Urothelium cell line (cell line): ENCODE measurements around the gene SPEN.

Experiments
- DNase-seq: peaks from one replicate; pipeline ENCODE4 v3.0.0; 2011; ENCODE audit warnings: low spot score, mixed read lengths
- FAIRE-seq: peaks from 2 replicates; lab custom pipeline; 2011; peaks lifted over from hg19 to GRCh38; lab: Jason Lieb, UNC

The SPEN gene

DNA sequence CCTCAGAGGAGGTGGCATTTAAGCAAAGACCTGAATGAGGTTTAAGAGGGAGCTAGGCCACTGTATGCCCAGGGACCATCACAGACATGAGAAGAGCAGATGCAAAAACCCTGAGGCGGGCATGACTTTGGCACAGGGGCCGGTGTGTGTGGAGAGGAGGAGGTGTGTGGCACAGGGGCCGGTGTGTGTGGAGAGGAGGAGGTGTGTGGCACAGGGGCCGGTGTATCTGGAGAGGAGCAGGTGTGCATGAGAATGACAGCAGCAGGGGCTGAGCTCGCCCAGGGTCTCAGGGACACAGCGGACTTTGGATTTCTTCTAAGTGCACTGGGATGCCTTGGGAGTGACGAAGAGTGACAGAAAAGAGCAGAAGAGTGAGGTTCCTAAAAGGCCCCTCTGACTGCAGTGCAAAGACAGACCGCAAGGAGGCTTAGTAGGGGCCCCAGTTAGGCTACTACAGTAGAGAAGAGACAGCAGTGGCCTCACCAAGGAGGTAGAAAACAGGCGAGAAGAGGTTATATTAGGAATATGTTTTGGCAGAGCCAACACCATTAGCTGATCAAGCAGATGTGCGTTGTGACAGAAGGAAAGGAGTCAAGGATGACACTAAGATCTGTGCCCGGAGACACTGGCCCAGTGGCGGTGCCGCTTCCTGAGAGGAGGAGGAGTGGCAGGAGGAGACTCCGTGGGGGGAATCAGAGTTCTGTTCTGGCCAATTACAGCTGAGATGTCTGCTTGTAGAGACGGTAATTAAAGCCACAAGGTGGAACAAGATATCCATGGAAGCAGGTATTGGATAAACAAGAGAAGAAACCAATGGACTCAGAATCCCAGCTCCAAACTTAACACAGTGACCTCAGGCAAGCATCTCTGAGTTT is 110.0 kb downstream of the SPEN start:
- no peak for DNase-seq
- no peak for FAIRE-seq

DNA sequence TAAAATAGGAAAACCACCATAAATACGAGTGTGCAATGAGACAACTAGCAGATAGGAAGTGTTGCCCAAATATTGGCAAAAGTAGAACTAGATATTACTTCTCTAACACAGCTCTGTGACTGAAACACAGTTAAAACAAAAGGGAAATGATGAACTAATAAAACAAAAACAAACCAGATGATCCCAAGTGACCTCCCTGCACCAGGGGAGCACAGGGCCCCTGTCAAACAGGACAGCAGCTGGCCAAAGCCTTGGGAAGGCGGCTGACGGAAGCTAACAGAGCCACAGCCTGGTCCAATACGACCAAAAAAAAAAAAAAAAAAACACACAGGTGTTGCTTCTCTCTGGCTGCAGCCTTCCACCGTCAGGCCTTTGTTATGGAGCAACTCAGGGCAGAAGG is 110.6 kb downstream of the SPEN start:
- no peak for FAIRE-seq
- DNase-seq = no peak

DNA sequence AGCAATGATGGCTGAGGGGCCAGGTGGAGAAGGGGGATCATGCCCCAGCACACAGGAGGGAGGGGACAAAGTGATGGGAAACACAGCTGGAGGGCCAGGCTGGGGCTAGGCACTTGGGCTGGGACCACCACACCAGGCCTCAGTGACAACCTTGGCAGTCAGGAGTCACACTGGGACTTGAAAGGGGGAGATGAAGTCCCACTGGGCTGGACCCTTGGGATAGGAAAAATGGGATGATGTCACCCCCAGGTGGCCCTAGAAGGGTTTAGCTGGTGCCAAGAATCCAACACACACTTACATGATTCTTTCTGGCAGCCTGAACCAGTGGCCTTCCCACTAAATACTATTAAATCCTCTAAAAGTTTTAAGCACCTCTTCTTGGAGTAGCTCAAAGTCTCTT is 111.3 kb downstream of the SPEN start:
- FAIRE-seq = no peak

DNA sequence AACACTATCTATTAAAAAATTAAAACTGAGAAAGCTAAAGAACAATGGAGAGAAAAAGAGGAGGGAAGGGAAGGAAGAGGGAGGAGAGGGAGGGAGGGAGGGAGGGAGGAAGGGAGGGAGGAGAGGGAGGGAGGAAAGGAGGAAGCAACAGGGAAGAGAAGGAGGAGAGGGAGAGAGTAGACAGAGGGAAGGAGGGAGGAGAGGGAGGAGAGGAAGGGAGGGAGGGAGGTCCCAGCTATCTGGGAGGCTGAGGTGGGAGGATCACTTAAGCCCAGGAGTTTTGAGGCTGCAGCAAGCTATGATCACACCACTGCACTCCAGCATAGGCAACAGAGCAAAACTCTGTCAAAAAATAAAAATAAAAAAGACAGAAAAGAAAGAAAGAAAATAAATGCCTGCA is 111.9 kb downstream of the SPEN start:
- no peak for FAIRE-seq

More for the DNA sequence above, 111.3 kb downstream of the SPEN start:
- no peak for DNase-seq

DNA sequence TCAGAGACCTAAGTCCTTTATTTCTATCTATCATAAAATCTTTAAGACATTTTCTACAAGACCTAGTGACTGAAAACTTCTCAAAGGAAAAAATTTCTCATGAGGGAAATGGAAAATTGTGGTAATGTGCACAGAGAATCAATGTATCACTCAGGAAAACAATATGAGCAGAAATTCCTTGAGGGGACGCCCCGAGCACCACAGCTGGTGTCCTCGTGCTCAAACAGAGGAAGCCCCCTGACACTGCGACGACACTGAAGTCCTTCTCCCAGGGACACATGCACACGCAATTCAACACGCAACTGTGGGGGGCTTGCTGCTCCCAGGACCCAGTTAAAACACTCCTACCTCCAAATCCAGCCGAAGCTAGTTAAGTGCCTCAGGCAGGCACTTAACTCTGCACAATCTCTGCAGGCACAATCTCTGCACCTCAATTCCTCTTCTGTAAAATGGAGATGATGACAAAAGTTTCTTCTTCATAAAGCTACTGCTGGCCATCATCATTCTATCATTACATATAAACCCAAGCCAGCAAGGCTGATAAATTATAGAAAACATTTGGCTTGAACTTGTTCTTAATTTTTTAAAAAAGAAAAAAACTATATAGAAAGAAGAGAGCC is 112.4 kb downstream of the SPEN start:
- FAIRE-seq = no peak
- DNase-seq = no peak

More for the DNA sequence above, 111.9 kb downstream of the SPEN start:
- DNase-seq = no peak

DNA sequence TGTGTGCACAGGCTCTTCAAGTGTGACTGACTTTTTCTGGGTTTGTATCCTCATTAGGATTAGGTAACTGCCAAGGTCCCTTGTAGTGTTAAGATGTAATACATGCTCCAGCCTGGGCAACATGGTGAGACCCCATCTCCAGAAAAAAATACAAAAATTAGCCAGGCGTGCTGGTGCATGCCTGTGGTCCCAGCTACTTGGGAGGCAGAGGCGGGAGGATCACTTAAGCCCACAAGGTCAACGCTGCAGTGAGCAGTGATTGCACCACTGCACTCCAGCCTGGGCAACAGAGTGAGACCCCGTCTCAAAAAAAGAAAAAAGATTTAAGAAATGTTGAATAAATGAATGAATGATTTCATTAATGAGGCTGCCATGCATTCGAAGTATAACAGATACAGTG is 113.3 kb downstream of the SPEN start:
- no peak for FAIRE-seq
- no peak for DNase-seq

DNA sequence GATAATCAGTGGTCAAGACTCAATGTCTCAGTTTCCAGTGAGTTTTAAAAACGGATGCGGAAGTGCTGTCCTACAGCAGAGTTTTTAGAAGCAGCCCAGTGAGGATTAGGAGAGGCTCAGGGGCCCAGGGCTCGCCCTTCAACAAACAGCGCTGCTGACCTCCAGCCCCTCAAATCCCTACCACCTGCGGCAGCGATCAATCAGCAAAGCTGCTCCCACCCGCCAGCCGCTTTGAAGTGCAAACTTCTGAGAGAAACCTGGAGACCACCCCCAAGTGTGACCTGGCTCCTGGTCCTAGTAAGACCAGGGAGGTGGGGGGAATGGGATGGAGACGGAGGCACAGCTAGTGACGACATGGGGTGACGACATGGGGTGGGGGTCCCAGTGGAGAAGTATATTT is 114.0 kb downstream of the SPEN start:
- DNase-seq = no peak
- no peak for FAIRE-seq

DNA sequence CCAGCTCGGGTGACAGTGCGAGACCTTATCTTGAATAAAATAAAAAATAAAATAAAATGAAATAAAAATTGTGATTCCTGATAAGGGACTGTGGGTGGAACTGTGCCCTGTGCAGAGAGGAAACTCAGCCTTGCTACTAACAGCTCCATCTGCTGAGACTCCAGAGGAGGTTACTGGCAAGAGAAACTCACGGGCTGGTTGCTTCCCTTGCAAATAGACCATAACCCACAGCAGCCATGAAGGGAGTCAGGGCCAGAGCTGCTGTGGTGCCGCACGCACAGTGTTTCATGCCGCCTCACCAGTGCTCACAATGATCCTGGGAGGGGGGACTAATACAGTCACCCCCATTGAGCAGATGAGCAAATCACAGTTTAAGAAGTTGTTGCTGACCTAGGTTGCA is 114.7 kb downstream of the SPEN start:
- DNase-seq = no peak
- FAIRE-seq = no peak

DNA sequence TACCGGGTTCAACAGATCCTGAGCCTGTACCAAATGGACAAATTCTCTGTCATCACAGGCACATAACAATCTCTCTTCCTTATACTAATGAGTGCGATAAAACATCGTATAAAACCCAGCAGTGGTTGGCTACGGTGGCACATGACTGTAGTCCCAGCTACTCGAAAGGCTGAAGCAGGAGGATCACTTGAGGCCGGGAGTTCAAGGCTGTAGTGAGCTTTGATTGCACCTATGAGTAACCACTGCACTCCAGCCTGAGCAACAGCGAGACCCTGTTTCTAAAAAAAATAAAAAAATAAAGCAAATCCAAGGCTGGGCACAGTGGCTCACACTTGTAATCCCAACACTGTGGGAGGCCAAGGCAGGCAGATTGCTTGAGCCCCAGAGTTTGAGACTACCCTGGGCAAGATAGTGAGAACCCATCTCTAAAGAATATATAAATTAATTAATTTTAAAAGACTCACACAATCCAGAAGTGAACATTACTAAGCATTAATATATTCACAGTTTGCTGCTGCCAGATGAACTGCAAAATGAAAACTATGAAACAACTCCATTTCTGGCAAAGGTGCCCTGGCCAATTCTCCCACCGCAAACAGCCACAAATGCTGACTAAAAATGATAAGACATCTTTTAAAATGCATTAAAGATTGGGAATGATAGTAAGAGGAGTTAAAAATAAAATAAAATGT is 115.3 kb downstream of the SPEN start:
- DNase-seq = no peak
- no peak for FAIRE-seq

DNA sequence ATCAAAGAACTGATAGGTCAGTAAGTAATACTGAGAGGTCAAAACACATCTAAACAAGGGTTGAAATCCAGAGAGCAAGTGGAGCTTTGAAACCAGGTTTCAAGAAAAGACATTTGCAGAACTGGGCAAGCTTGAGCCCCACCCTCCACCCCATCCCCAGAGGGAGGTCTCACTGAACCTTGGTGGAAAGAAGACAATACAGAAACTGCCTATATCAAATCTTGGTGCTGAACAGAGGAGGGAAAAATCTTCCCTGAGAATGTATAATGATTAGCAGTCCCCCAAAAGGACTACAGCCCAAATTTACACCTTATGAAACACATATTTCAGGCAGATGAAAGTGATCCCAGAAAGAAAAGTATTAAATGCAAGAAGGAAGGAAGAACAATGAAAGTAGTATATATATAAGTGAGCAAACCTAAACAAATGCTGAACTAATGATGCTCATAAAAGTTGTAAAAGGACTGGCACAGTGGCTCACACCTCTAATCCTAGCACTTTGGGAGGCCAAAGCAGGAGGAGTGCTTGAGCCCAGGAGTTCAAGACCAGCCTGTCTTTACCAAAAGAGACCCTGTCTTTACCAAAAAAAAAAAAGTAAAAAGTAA is 116.0 kb downstream of the SPEN start:
- no peak for FAIRE-seq
- no peak for DNase-seq

DNA sequence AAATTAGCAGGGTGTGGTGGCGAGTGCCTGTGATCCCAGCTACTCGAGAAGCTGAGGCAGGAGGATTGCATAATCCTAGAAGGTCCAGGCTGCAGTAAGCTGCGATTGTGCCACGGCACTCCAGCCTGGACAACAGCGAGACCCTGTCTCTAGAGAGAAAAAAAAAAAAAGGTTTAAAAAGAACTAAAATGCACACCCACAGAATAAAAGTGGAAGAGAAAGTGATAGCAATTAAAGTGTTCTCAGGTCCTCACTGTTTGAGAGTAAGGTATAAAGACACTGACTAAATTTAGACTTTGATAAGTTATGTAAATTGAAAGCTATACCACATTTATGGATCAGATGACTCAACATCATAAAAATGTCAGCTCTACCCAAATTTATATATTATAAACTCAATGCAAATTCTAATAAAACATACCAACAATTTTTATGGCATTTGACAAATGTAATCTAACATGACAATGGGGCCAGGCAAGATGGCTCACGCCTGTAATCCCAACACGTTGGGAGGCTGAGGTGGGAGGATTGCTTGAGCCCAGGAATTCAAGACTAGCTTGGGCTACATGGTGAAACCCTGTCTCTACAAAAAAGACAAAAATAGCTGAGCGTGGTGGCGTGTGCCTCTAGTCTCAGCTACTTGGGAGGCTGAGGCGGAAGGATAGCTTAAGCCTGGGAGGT is 116.6 kb downstream of the SPEN start:
- no peak for FAIRE-seq
- no peak for DNase-seq

DNA sequence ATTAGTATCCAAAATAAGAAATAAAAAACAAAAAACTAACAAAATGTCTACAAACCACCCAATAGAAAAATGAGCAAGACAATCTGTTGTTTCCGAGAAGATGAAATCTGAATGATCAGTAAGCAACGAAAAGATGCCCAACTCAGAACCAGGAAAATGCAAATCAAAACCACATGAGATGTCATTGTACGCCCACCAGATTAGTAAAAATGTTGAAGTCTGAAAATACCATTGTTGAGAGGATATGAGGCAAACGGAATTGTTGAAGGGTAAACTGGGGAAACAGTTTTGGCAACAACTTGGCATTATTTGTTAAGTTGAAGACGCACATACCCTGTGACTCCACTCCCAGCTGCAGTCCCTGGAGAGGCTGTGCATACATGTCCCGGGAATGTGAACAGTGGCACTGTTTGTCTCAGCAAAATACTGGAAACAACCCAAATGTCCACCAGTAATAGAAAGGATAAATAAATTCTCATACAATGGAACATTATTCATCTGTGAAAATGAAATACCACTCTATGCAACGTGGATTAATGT is 117.8 kb downstream of the SPEN start:
- no peak for DNase-seq
- FAIRE-seq = no peak

DNA sequence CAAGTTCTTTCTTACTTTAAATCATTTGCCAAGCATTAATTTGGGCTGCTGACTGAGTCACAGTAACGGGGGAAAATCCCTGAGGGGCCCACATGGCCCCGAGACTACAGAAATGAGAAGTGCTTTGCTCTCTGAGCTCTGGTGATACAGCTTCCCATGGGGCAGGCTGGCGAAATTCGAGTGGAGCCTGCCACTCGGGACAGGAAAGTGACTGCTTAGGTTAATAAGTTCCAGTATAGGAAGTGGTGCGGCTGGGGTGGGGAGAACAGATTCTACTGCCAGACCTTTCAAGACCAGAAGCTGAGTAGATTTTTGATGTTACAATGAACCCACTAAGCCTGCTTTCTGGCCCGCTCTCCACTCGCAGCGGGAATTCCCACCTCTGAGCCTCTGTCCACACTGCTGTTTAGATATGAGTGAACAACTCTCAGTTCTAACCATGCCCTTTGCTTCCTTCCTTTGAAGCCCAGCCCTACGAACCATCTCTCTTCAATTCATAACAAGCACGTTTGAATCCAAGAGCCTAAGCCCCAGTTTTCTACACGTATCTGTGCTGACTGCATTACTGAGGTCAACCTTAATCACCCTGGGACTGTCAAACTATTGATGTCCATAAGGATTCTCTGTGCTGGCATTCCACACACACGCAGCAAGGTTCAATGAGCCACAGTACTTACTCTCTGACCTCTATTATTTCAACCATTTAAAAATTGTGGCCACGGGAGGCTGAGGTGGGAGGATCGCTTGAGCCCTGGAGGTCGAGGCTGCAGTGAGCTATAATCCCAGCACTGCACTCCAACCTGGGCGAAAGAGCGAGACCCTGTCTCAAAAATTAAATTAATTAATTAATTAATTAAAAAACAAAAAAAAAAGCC is 118.8 kb downstream of the SPEN start:
- DNase-seq = no peak
- FAIRE-seq = no peak

DNA sequence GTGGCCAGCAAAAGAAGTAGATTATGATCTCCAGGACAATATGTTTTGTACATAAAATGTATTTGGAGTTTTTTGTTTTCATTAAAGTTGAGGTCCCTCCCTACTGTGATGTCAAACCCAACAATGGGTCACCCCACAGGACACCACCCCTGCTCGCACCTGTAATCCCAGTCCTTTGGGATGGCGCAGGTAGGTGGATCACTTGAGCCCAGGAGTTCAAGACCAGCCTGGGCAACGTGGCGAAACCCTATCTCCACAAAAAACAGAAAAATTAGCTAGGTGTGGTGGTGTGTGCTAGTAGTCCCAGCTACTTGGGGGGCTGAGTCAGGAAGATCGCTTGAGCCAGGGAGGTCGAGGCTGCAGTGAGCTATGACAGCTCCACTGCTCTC is 119.4 kb downstream of the SPEN start:
- FAIRE-seq (no peak), DNase-seq (no peak)

DNA sequence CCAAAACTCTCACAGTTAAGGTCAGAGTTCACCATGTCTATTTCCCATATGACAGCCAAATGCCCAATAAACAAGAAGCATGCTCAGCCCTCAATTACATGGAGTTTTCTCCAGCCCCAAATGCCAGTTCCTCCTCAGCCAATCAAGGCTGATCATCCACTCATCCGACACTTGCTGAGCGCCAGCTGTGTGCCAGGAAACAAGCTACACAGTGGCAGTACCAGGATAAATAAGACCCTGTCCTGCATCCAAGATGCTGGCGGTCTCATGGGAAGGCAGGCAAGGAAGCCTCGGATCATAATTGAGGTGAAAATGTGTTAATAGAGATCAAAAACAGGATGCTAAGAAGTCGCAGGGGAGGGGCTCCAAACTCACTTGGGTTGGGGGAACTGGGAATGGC is 120.7 kb downstream of the SPEN start:
- no peak for DNase-seq
- FAIRE-seq = no peak

DNA sequence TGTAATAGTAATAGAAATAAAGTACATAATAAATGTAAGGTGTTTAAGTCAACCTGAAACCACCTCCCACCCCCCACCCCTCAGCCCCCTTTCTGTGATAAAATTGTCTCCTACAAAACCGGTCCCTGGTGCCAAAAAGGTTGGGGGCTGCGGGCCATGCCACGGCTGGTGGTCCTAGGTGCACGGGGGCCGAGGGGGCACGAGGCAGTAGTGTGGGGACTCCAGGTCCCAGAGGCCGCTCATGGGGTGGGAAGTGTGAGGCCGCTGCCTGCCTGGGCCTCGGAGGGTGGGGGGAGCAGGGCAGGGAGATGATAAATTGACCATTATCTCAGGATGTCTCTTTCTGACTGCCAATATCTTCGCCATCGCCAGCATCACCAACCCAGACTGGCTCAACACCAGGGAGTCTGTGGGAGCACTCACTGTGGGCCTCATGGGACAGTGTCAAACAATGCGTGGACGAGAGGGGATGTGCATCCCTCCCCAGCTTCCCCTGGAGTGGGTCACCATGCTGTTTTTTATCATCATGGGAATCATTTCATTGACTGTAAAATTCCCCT is 121.9 kb downstream of the SPEN start:
- DNase-seq (no peak), FAIRE-seq (no peak)

DNA sequence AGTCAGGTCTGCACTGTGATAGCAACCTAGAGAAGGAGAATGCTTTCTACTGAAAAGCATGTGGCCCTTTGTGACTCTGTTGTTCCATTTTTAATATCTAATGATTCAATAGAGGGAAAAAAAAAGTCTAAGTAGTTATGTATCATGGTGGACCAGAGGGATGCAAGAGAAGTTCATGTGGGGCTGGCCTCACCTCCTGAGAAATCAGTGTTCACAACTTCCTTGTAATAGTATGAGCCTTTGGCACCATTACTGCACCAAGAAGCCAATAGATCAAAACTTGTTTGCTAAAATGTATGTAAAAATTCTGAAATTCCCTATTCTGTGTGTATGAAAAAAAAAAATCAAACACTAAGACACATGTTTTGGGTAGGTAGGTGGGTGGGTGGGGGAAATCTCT is 123.4 kb downstream of the SPEN start:
- FAIRE-seq (no peak), DNase-seq (no peak)

DNA sequence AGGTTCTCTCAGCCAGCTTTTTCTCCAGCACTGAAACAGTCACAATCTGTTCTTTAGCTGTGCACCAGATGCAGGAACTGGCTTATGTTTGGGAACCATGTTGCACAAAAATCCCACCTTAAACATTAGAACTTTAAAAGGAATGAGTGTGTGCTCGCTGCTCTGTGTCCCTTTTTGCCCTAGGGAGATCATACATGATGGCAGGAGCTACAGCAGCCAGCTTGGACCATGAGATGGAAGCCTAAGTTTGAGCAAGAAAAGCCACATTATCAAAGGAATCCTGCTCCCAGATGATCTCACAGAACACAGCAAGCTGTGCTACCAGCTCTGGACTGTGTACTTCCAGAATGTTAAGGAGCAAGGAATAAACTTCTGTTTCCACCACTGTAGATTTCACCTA is 124.9 kb downstream of the SPEN start:
- no peak for DNase-seq
- no peak for FAIRE-seq

DNA sequence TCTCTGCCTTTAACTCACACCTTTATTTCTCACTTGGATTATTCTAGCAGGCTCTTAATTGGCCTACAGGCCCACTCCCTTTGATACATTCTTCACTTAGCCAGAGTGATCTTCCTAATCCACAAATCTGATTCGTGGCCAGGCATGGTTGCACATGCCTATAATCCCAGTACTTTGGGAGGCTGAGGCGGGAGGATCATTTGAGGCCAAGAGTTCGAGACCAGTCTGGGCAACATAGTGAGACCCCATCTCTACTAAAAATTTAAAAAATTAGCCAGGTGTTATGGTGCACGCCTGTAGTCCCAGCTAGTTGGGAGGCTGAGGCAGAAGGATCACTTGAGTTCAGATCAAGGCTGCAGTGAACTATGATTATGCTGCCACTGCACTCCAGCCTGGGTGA is 126.3 kb downstream of the SPEN start:
- FAIRE-seq (no peak), DNase-seq (no peak)
